ENCODE data around the gene CNOT3. TPM values are rescaled to one million over a fixed set of nuclear protein-coding genes. Genes with fewer than 3 reads are reported as not detected.
"Not testable (repeated sequence)": the region's sequence is repeated elsewhere in the genome, so short reads cannot be mapped to it uniquely, and the experiment has no call there.

CNOT3 gene
- total RNA-seq, 1 donor: 9.8 TPM

- peak; percentile 100 for DNase-seq (ENCODE audit: low read depth)
- TF ChIP-seq CTCF (IDR thresholded peaks at IDR 0.05; ENCODE audit: insufficient read depth, low read length): no peak
- H3K4me3 ChIP-seq (ENCODE audit: low read depth, low read length): peak overlapping the region; percentile 80
Measured at GRCh38 chr19:54189735-54190502, 52.4 kb downstream of the CNOT3 start.

DNA sequence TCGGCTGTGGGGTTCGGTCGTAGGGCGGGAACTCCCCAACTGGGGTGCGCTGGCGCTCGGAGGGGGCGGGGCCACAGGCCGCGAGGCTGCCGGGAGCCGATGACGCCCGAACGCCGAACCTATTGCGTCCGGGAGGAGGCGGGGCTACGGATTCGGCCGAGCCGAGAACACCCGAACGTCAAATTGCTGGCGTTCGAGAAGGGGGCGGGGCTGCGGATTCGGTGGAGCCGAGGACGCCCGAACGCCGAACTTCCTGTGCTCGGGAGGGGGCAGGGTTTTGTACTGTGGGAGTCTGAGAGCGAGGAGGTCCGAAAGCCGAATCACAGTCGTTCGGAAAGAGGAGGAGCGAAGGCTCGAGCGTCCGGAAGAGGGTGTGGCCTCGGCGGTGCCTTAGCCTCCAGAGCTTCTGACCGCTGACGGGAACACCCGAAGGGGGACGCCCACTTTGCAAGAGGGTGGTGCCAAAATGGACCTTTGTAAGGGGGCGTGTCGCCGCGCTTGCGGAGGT, 53.0 kb downstream of the CNOT3 start:
- H3K4me3 ChIP-seq (ENCODE audit: low read depth, low read length): peak overlapping the region; percentile 86
- DNase-seq (ENCODE audit: low read depth): peak; percentile 99
- no peak for TF ChIP-seq CTCF (IDR thresholded peaks at IDR 0.05; ENCODE audit: insufficient read depth, low read length)

- DNase-seq (ENCODE audit: low read depth): peak; percentile 48
- TF ChIP-seq CTCF (IDR thresholded peaks at IDR 0.05; ENCODE audit: insufficient read depth, low read length): no peak
- peak within 1 kb of the TSS; percentile 86 for H3K4me3 ChIP-seq (ENCODE audit: low read depth, low read length)
Measured at GRCh38 chr19:54191011-54191810, 53.6 kb downstream of the CNOT3 start, which contains the start of gene TSEN34. Gene TSEN34, plus strand, starts transcription at chr19:54191308. Its CDS starts 57 bp downstream, at chr19:54191365.

DNA sequence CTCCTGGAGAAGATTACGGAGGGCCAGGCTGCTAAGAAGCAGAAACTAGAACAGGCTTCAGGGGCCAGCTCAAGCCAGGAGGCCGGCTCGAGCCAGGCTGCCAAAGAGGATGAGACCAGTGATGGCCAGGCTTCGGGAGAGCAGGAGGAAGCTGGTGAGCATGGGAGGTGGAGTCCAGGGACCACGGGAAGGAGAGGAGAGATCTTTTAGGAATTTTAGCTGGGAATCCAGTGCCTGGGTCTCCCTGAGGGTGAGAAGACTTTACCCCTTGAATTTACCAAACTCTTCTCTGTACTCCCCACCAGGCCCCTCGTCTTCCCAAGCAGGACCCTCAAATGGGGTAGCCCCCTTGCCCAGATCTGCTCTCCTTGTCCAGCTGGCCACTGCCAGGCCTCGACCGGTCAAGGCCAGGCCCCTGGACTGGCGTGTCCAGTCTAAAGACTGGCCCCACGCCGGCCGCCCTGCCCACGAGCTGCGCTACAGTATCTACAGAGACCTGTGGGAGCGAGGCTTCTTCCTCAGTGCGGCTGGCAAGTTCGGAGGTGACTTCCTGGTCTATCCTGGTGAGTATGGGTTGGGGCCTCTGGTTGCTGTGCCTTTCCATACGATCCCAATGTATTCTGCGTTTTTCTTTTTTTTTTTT, 54.4 kb downstream of the CNOT3 start:
- no peak for TF ChIP-seq CTCF (IDR thresholded peaks at IDR 0.05; ENCODE audit: insufficient read depth, low read length)
- peak overlapping the region; percentile 86 for H3K4me3 ChIP-seq (ENCODE audit: low read depth, low read length)
- DNase-seq (ENCODE audit: low read depth): no peak

- no peak overlapping the region for H3K4me3 ChIP-seq (ENCODE audit: low read depth, low read length)
- no peak for DNase-seq (ENCODE audit: low read depth)
- TF ChIP-seq CTCF (IDR thresholded peaks at IDR 0.05; ENCODE audit: insufficient read depth, low read length): no peak
Measured at GRCh38 chr19:54193011-54193410, 55.4 kb downstream of the CNOT3 start.

GRCh38 chr19:54194463-54194862, 56.9 kb downstream of the CNOT3 start:
- not testable (repeated sequence) for DNase-seq (ENCODE audit: low read depth); H3K4me3 ChIP-seq (ENCODE audit: low read depth, low read length)

All from fibroblast of the aortic adventitia (primary cell).